HG02938 (cell line): ENCODE measurements around the gene SCFD1.
"Not testable (repeated sequence)": the region's sequence is repeated elsewhere in the genome, so short reads cannot be mapped to it uniquely, and the experiment has no call there.

Experiments used
- ATAC-seq: cut with Tn5 transposase; IDR thresholded peaks from one replicate; pipeline ENCODE4 v1.9.1; 2021; ENCODE audit warnings: mild to moderate bottlenecking, moderate library complexity; ENCODE audit not compliant: unreplicated experiment

Gene SCFD1

DNA sequence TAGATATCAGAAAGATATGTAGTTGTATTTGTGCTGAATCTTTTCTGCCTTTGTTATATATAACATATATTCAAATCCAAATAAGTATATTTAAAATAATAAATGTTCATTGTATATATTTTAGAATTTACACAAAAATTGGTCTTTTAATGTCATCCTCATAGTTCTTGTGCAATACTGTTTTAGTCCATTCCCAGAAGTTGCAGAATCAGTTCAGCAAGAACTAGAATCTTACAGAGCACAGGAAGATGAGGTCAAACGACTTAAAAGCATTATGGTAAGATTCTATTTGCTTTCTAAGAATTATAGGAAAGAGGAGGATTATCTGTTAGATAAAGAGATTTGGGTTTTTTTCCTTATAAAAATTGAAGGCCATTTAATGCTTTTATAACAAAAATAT, 51.0 kb downstream of the SCFD1 start:
- ATAC-seq: no peak

- ATAC-seq: no peak
Observed at GRCh38 chr14:30678926-30679431, 56.9 kb downstream of the SCFD1 start.

- no peak for ATAC-seq
Observed at GRCh38 chr14:30680036-30680435, 57.9 kb downstream of the SCFD1 start.

- ATAC-seq: not testable (repeated sequence)
Observed at GRCh38 chr14:30680776-30681175, 58.7 kb downstream of the SCFD1 start.

- ATAC-seq: no peak
Observed at GRCh38 chr14:30681752-30682355, 59.7 kb downstream of the SCFD1 start.

DNA sequence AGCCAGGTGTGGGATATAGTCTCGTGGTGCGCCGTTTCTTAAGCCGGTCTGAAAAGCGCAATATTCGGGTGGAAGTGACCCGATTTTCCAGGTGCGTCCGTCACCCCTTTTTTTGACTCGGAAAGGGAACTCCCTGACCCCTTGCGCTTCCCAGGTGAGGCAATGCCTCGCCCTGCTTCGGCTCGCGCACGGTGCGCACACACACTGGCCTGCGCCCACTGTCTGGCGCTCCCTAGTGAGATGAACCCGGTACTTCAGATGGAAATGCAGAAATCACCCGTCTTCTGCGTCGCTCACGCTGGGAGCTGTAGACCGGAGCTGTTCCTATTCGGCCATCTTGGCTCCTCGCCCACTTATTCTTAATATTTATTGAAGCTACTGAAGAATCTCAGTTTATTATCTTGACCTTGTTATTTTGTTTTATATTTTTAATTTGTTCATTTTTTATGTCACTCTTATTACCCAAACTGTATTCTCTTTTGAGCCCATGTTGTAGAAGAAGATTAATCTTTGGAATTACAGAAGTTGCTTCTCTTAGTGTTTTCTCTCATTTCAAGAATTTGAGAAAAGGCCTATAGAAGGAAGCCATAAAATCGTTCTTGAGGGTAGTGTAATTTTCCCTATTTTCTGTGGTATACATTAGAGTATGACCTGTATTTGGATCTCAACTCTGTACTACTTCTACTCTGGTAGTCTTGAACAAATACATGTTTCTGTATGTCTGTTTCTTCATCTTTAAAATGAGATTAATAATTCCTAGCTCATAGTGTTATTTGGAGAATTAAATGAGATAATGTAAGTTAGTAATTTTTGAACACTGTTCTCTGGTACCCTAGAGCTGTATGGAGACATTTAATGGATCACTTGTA, 68.6 kb downstream of the SCFD1 start:
- not testable (repeated sequence) for ATAC-seq

GRCh38 chr14:30691751-30692398, 69.8 kb downstream of the SCFD1 start:
- no peak for ATAC-seq

DNA sequence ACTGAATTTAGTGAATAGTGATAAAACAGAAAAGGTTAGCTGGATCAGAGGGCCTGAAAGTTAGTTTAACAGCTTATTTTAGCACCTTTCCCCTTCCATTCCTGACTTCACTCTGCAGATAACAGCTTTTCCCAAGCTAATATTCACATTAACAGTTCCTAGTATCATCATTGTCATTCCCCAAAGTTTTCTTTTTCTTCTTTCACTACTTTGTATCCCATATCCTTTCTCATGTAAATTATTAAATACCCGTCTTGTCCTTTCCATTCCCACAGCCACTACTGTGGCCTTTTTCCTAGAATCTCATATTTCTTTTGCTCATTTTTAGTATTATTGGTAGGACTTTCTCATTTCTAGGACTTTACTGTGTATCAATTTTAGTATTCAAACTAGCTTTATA, 70.5 kb downstream of the SCFD1 start:
- no peak for ATAC-seq

GRCh38 chr14:30698463-30698862, 76.3 kb downstream of the SCFD1 start:
- ATAC-seq: no peak

GRCh38 chr14:30706704-30707103, 84.6 kb downstream of the SCFD1 start:
- ATAC-seq: no peak

- ATAC-seq: no peak
Observed at GRCh38 chr14:30708157-30708556, 86.0 kb downstream of the SCFD1 start.

GRCh38 chr14:30709201-30709600, 87.1 kb downstream of the SCFD1 start:
- ATAC-seq: no peak

- ATAC-seq: no peak
Observed at GRCh38 chr14:30710876-30711275, 88.8 kb downstream of the SCFD1 start.

- no peak for ATAC-seq
Observed at GRCh38 chr14:30719137-30719536, 97.0 kb downstream of the SCFD1 start.

- ATAC-seq: no peak
Observed at GRCh38 chr14:30725763-30726162, 103.6 kb downstream of the SCFD1 start.

DNA sequence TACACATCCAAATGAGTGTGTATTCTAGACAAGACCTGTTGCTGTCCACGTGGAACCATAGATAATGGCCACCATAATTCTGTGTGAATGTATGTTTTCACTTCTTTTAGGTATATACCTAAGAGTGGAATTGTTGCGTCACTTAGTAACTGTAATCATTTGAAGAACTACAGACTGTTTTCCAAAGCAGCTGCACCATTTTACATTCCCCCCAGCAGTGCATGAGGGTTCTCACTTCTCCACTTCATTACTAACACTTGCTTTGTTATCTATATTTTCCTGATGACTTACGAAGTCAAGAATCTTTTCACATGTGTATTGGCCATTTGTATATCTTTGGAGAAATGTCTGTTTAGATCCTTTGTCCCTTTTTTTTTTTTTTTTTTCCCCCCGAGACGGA, 106.4 kb downstream of the SCFD1 start:
- ATAC-seq: no peak

DNA sequence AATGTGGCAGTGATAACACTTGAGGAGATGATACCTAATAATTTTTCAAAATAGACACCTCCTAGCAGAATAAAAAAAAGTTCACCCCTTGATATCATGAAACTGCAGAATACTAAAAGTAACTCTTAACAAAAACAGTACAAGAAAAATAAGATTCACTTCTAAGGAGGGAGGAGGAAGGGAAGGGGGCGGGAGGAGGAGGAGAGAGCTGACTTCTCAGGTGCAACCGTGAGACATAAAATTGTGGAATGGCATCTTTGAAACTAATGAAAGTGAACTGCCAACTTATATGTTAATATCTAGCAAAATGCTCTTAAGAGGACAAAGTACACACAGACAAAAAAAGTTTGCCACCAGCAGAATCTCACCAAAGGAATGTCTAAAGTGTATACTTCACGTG, 115.8 kb downstream of the SCFD1 start:
- ATAC-seq: no peak

- ATAC-seq: no peak
Observed at GRCh38 chr14:30738978-30739377, 116.9 kb downstream of the SCFD1 start.

- no peak for ATAC-seq
Observed at GRCh38 chr14:30748343-30748742, 126.2 kb downstream of the SCFD1 start.

- no peak for ATAC-seq
Observed at GRCh38 chr14:30751646-30752416, 129.7 kb downstream of the SCFD1 start.

DNA sequence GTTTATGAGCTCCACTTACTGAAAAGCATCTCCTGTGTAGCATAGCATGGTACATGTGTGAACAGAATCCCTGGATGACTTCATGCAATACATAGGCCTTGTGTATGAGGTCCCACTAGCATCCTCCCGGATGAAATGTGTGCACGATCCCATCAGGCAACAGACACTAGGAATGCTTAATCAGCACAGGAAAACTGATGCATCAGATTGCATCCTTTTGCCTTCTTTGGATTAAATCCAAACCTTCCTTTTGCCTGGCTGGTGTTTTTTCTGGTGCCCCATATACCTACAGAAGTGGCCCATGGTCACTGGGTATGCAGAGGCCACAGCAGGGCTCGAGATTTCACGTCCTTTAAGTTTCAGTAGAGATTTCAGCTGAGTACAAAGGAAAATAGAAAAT, 131.3 kb downstream of the SCFD1 start:
- no peak for ATAC-seq
